CD4-positive, alpha-beta T cell (primary cell): ENCODE measurements around the gene POLR3F. TPM values are rescaled to one million over a fixed set of nuclear protein-coding genes. Genes with fewer than 3 reads are reported as not detected.

ENCODE experiments used
- ATAC-seq: fragments of 200-7000 bp; cut with Tn5 transposase; one replicate; pipeline ENCODE4 v1.10.0; 2022; ENCODE audit warnings: mild to moderate bottlenecking; ENCODE audit not compliant: poor library complexity
- CTCF ChIA-PET: fragments of 350-600 bp; sonication (Branson Sonifier 250); formaldehyde crosslinking; loops from one replicate; lab custom pipeline; 2021; ENCODE audit warnings: antibody characterized with exemption, inconsistent platforms; lab: Charles Lee
- POLR2A ChIA-PET: fragments of 350-600 bp; sonication (Branson Sonifier 250); formaldehyde crosslinking; loops from one replicate; lab custom pipeline; 2021; ENCODE audit warnings: antibody characterized with exemption, inconsistent platforms; lab: Charles Lee
- DNase-seq, 14 experiments: peaks; one replicate each; pipeline ENCODE4 v3.0.0-alpha.2; 2013 to 2020; ENCODE audit warnings: mixed read lengths in 2 of 14
- H3K27ac ChIP-seq, 2 donors: one replicate each; pipeline versions ENCODE4 v1.5.1 to v1.7.0; 2013; ENCODE audit warnings: low read length in 2 of 2, low read depth in 1 of 2, mild to moderate bottlenecking in 1 of 2
- H3K27me3 ChIP-seq, 2 experiments: 1 replicate in 1 of 2; 2 replicates in 1 of 2; pipeline versions ENCODE4 v1.6.1 to v1.7.0; 2013; ENCODE audit warnings: low read length in 2 of 2, control low read depth in 1 of 2, mild to moderate bottlenecking in 1 of 2, moderate library complexity in 1 of 2; ENCODE audit not compliant: insufficient read depth in 2 of 2, control insufficient read depth in 1 of 2
- H3K36me3 ChIP-seq: one replicate; pipeline ENCODE4 v1.6.1; 2013; ENCODE audit warnings: low read length, control low read depth; ENCODE audit not compliant: insufficient read depth
- H3K4me1 ChIP-seq: one replicate; pipeline ENCODE4 v1.6.1; 2013; ENCODE audit warnings: low read length, control low read depth; ENCODE audit not compliant: insufficient read depth
- H3K4me3 ChIP-seq: one replicate; pipeline ENCODE4 v1.5.1; 2013; ENCODE audit warnings: mild to moderate bottlenecking, low read length, moderate library complexity
- H3K9me3 ChIP-seq, 2 experiments: 1 replicate in 1 of 2; 2 replicates in 1 of 2; pipeline versions ENCODE4 v1.6.1 to v1.7.0; 2013; ENCODE audit warnings: low read length in 2 of 2, mild to moderate bottlenecking in 2 of 2, control low read depth in 1 of 2, moderate library complexity in 1 of 2; ENCODE audit not compliant: control insufficient read depth in 1 of 2, insufficient read depth in 1 of 2
- H3K27ac Mint-ChIP-seq: one replicate; pipeline ENCODE4 v1.8.0; 2020; ENCODE audit warnings: mixed read lengths
- H3K27me3 Mint-ChIP-seq: one replicate; pipeline ENCODE4 v1.8.0; 2021; ENCODE audit warnings: mixed read lengths
- H3K36me3 Mint-ChIP-seq: one replicate; pipeline ENCODE4 v1.8.0; 2021; ENCODE audit warnings: low read depth, mixed read lengths
- H3K4me1 Mint-ChIP-seq: one replicate; pipeline ENCODE4 v1.8.0; 2021; ENCODE audit warnings: low read depth, mixed read lengths
- H3K4me3 Mint-ChIP-seq: one replicate; pipeline ENCODE4 v1.8.0; 2020; ENCODE audit warnings: mild to moderate bottlenecking, mixed read lengths
- H3K9me3 Mint-ChIP-seq: one replicate; pipeline ENCODE4 v1.8.0; 2020; ENCODE audit warnings: mixed read lengths
- intact Hi-C, 2 experiments: fragments of 100-400 bp; cut with DNase I in 1 of 2; cut with micrococcal nuclease in 1 of 2; formaldehyde crosslinking; loops; one replicate each; pipeline versions ENCODE4 v1.15.1 to v1.9.0; 2023 to 2025; cut with DNase I, micrococcal nuclease
- total RNA-seq, 174 experiments: library from RNA in 2 of 174; stranded (reverse) in 2 of 174; gene quantifications; one replicate each; pipeline ENCODE4 v1.2.3 and lab custom pipeline; 2021 to 2026
- TF ChIP-seq, protein P1 (sequence below): fragments of 200-600 bp; IDR thresholded peaks from one replicate; pipeline ENCODE4 v1.8.0; 2022; ENCODE audit warnings: antibody characterized with exemption, mild to moderate bottlenecking

Gene POLR3F
- total RNA-seq, 2 experiments from 2014 or later, result 7.9 to 8.8 TPM

DNA sequence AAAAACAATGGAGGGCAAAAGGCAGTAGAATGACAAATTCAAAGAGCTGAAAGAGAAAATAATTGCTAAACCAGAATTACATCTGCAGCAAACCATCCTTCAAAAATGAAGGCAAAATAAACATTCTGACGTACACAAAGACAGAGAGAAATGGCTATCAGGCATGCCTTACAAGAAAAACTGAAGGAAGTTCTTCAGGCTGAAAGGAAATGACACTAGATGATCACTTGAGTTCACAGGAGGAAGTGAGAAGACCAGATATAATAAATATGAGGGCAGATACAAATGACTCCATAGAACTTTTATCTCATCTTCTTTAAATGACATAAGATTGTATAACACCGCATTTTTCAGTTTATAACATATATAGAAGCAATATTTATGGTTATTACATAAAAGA, 30.3 kb upstream of the POLR3F start:
- Mint-ChIP-seq H3K36me3 (no peaks in the 10 kb centered on the region), H3K4me1 (no peaks in the 10 kb centered on the region), H3K4me3 (no peak overlapping the region), H3K27me3 (no peaks in the 10 kb centered on the region), H3K9me3 (no peaks in the 10 kb centered on the region), H3K27ac (no peak overlapping the region)
- ATAC-seq (no peak), DNase-seq (no peak)
- ChIA-PET CTCF (no interaction called here), POLR2A (no interaction called here)
- no peak overlapping the region for H3K4me3 ChIP-seq
- no peaks in the 10 kb centered on the region for H3K36me3 ChIP-seq
- no peaks in the 10 kb centered on the region for H3K4me1 ChIP-seq
- no peaks in the 10 kb centered on the region for H3K9me3 ChIP-seq
- intact Hi-C loops, result no loop called here
- H3K27me3 ChIP-seq, result no peaks in the 10 kb centered on the region
- H3K27ac ChIP-seq, result no peak overlapping the region
- TF ChIP-seq, protein P1, sequence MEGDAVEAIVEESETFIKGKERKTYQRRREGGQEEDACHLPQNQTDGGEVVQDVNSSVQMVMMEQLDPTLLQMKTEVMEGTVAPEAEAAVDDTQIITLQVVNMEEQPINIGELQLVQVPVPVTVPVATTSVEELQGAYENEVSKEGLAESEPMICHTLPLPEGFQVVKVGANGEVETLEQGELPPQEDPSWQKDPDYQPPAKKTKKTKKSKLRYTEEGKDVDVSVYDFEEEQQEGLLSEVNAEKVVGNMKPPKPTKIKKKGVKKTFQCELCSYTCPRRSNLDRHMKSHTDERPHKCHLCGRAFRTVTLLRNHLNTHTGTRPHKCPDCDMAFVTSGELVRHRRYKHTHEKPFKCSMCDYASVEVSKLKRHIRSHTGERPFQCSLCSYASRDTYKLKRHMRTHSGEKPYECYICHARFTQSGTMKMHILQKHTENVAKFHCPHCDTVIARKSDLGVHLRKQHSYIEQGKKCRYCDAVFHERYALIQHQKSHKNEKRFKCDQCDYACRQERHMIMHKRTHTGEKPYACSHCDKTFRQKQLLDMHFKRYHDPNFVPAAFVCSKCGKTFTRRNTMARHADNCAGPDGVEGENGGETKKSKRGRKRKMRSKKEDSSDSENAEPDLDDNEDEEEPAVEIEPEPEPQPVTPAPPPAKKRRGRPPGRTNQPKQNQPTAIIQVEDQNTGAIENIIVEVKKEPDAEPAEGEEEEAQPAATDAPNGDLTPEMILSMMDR, result no peak

DNA sequence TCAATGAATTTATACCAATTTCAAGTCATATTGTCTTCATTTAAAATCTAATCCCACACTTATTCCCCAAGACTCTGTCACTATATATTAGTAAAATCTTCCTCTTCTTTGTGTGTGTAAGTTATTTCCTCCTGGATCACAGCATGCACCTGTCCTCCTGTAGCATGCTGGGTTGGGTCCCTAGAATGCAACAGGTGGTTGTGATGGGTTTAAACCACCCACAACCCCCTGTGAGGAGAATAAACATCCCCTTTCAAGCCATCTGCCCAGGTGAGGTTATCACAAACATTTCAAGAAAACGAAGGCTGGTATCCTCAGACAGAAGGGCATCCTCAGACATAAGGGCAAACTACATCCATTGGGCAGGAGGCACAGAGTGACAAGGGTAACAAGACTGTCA, 26.8 kb upstream of the POLR3F start:
- Histone ChIP-seq H3K9me3 (no peaks in the 10 kb centered on the region), H3K27ac (no peak overlapping the region), H3K36me3 (no peaks in the 10 kb centered on the region), H3K27me3 (no peaks in the 10 kb centered on the region), H3K4me1 (no peaks in the 10 kb centered on the region), H3K4me3 (no peak overlapping the region)
- POLR2A ChIA-PET, result no interaction called here
- CTCF ChIA-PET, result no interaction called here
- Mint-ChIP-seq H3K9me3 (no peaks in the 10 kb centered on the region), H3K4me1 (no peaks in the 10 kb centered on the region), H3K27ac (no peak overlapping the region), H3K27me3 (no peaks in the 10 kb centered on the region), H3K36me3 (no peaks in the 10 kb centered on the region), H3K4me3 (no peak overlapping the region)
- intact Hi-C loops, result no loop called here
- TF ChIP-seq, protein P1, result no peak
- DNase-seq, result no peak
- no peak for ATAC-seq

DNA sequence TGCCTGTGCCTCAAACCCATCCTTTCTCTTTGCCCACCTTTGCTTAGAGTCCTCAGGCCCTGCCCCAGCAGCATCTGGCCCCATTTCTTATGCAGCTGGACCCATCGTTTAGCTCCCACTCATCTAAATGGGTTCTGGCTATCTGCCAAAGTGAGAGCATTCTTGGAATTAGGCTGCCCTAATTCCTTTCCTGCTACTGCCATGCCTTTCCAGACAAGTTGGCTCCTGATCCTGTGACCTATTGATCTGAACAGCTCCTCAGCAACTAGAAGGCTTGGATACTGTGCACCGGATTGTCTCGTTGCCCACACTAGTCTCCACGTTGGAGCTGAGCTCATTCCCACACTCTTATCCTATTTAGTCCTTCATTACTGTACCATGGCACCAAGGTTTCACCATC, 23.3 kb upstream of the POLR3F start:
- intact Hi-C loops, result no loop called here
- Histone ChIP-seq H3K9me3 (no peaks in the 10 kb centered on the region), H3K4me3 (no peak overlapping the region), H3K36me3 (no peaks in the 10 kb centered on the region), H3K27me3 (no peaks in the 10 kb centered on the region), H3K27ac (no peak overlapping the region), H3K4me1 (no peaks in the 10 kb centered on the region)
- ATAC-seq, result no peak
- H3K27ac Mint-ChIP-seq, result no peak overlapping the region
- no peaks in the 10 kb centered on the region for H3K4me1 Mint-ChIP-seq
- TF ChIP-seq, protein P1, result no peak
- no peak overlapping the region for H3K4me3 Mint-ChIP-seq
- H3K9me3 Mint-ChIP-seq, result no peaks in the 10 kb centered on the region
- ChIA-PET POLR2A (no interaction called here), CTCF (no interaction called here)
- no peaks in the 10 kb centered on the region for H3K27me3 Mint-ChIP-seq
- H3K36me3 Mint-ChIP-seq, result no peaks in the 10 kb centered on the region
- no peak for DNase-seq
